Stimulated activated CD4-positive, alpha-beta T cell treated with anti-CD3 and anti-CD28 coated beads, Interleukin-1b, Interleukin-23, amount 100 ng/mL, for 48 hours (primary cell): ENCODE data around the gene ZIC5.

Experiments used
- DNase-seq: peaks from one replicate; pipeline ENCODE4 v3.0.0-alpha.2; 2020

ZIC5 gene

DNA sequence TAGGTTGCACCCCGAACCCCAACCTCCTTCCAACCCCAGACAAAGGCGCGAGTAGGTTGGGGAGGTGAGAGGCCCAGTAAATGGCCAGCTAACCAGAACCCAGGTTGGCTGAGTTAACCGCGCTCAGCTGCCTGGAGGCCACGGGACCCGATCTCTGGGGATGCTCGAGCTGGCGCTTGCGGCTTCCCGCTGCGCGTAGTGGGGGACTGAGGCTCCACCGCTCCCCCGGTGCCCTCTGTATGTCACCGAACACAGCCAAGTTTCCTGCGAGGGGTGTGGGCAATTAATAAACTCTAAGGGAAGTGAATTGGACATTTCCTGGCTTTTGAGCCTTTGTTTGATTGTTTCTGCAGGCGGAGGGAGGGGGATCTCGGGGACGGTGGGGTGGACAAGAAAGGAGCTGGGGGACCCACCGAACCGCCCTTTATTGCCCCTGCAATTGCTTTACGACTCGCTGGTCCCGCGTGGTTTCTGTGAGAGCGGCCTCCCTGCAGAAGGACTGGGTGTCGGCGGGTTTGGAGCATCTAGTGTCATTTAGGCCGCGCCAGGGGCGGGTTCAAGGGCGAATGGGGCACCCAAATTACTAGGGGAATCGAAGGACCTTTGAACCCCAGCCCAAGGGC lies 3.5 kb upstream of the ZIC5 start:
- DNase-seq: no peak

GRCh38 chr13:99974296-99974938 lies 2.9 kb upstream of the ZIC5 start:
- DNase-seq: no peak

- DNase-seq: no peak
These were observed 2.2 kb upstream of the ZIC5 start for GRCh38 chr13:99973808-99974185.

GRCh38 chr13:99973163-99973807 lies 1.7 kb upstream of the ZIC5 start:
- no peak for DNase-seq

GRCh38 chr13:99972190-99972731 lies 694 bp upstream of the ZIC5 start:
- DNase-seq: no peak

DNA sequence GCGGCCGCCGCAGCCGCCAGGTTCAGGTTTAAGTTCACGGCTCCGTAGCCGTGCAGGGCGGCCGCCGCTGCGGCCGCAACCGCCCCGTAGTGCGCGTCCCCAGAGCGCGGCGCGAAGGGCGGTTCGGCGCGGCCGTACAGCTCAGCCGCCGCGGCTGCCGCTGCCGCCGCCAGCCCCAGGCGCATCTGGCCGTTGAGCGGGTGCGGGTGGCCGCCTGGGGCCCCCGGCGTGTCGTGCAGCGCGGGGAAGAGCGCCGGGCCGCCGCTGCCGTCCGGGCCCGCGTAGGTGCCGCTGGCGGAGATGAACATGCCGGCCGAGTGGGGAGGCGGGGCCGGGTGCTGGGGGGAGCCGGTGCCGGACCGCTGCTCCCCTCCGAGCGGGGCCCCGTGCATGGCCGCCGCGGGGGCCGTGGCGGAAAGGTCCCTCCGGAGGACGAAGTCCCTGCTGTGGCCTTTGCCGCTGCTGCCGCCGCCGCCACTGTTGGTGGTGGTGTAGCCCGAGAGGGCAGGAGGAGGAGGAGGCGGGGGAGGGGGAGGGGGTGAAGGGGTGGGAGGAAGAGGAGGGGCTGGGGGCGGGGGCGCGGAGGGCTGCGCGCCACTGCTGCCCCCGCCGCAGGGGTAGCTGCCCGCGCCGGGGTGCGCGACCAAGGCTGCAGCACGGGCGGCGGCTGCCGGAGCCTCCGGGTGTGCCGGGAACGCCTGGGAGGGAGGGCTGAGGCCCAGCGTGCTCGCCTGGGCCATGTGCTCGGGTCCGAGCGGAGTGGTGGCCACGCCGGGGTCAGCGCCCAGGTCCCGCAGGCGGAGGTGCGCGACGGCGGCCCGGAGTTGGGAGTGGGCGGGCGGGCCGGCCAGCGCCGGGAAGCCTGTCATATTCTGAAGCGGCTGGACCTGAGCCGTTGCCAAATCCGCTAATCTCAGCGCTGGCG lies 654 bp downstream of the ZIC5 start:
- DNase-seq: no peak

DNA sequence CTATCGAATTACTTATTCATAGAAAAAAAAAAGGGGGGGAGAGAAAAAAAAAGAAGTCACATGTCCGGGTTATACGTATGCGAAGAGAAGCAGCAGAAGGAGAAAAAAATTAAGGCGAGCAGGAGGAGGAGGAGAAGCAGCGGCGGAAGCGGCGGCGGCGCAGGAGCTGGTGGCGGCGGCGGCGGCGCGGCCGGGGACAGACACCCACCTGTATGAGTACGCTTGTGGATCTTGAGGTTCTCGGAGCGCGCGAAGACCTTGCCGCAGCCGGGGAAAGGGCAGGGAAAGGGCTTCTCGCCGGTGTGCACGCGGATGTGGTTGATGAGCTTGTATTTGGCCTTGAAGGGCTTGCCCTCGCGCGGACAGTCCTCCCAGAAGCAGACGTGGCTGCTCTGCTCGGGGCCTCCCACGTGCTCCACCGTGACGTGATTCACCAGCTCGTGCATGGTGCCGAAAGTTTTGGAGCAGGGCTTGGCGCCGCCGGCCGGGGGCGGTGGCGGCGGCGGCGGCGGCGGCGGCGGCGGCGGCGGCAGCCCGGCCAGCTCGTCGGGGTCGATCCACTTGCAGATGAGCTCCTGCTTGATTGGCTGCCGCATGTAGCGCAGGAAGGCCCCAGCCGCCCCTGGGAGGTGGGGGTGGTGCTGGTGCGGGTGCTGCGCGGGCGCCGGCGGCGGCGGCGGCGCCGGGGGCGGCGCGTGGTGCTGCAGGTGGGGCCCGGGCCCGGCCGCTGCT lies 1.5 kb downstream of the ZIC5 start:
- no peak for DNase-seq

DNA sequence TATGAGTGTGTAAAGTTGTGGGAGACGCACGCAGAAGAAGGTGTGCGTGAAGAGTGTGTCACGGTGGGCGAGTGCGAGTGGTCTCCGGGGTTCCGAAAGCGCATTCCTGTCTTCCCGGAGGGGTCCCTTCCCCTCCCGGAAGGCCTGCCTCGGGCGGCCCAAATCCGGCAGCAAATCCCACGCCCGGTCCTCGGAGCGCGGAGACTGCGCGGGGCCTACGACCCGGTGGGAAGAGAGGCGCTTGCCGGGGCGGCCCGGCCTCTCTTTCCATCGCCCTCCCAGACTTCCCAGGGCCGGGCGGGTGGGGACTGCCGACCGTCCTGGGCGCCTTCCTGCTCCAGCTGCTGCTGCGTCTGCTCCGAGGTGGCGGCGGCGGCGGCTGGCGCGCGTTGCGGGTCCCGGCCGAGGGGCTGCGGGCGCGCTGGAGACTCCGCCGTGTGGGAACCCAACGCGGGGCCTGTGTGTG lies 2.1 kb downstream of the ZIC5 start:
- no peak for DNase-seq

- DNase-seq: no peak
These were observed 2.8 kb downstream of the ZIC5 start for GRCh38 chr13:99968521-99969452.

DNA sequence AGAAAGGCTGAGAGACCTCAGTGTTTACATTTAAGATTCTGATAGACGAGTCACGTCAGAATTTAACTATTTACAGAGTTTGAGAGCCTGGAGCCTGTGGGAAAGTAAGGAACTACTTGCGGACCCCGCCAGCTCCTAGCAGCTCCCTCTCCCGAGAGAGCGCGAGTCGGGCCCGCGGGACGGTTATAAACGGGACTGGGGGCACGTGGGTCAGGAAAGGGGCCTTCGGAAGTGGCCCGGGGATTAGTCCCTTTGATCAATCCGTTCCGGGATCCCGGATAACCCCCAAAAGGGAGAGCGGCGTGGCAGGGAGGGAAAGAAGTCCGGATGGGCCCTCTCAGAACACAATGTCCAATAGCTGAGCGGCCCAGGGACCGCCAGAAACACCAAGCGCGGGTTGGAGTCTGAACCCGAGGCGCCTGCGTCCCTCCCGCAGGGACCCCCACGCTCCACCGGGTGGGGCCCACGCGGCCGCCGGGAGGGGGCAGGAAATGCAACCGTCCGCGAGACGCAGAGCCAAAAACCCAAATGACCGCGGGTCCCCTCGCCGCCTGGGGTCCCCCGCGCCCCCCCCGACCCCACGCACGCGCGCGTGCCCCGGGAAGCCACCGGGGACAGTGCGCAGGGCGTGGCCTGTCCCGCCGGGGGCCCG lies 3.6 kb downstream of the ZIC5 start:
- DNase-seq: no peak

DNA sequence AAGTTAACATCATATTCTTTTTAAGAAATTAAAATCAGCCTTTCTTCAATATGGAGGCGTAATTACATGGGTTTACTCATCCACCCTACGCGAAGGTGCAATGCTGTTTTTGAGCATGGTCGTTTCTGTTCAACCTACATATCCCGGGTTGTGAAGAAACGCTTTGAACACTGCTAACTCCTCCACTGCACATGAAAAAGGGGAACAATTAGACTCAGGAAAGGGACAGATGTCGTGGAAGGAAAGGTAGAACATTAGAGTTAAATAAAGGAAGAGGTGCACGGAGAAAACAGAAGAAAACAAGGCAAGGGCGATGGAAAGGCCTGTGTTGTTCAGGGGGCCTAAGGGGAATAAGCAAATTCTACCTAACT lies 4.1 kb downstream of the ZIC5 start:
- no peak for DNase-seq

DNA sequence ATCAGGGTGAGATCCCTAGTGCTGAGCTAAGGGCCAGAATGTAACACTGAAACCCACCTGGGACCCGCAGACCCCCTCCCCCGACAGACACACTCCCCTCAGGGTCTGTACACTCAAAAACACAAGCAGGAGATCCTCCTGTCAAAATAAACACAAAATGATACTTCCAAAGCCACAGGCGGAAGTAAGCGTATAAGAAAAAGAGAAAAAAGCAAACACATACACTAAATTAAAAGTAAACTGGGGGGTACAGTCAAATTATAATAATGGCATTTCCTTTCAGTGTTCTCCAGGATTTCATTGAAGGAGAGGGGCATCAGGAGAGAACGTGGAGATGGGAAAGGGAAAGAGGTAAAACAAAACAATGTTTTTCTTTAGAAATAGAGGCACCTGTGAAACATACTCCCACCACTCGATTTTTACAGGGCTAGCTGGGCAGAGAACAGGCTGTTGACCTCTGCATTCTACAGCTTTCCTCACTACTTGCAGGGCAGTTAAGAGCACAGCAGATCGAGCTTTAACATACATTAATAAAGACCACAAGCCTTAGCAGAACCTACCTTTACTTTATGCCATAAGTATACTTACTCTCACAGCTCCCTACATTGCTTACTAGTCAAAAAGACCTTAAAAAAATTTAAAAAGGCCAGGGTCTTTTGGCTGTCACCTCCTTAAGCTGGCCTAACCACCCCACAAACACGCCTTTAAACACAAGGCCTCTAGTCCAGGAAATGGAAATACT lies 5.3 kb downstream of the ZIC5 start:
- no peak for DNase-seq

GRCh38 chr13:99965329-99966000 lies 6.1 kb downstream of the ZIC5 start:
- DNase-seq: no peak

DNA sequence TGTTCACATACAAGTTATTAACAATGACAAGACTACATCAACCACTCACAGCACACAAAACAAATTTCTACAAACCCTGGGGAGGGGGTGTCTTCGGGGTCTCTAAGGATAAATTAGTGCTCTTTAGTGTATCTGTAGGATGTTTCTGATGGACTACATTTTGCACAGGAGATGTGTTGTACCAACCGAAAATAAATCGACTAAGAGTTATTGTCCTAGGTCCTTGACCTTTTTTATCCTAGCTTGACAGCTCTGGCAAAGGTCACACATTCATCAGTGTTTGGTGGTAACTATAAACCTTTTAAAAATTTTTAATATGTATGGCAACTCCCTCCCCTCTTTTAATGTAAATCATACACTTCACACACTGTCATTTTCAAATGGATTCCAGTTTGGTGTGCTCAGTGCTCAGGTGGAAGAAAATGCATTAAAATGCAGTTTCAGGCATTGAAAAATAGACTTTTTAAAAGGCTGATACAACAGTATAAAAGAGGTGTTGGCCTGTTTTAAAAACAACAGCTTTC lies 7.7 kb downstream of the ZIC5 start:
- no peak for DNase-seq

DNA sequence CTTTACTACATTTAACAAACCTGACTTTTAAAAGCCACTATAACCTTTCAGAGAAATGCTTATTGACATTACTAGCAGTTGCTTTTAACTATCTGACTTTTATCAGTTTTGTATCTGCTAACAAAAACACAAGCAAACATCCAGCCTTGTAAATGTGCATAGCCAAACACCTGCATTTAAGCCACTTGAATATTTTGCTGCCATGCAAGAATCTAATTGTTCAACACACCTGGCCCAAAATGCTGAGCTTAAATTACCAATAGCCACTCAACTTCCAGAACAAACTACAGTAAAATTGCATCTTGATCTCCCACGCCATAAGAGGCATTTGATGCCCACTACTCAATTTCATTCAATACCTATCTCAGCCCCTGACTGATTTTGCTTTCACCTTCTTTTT lies 9.3 kb downstream of the ZIC5 start:
- DNase-seq: no peak

DNA sequence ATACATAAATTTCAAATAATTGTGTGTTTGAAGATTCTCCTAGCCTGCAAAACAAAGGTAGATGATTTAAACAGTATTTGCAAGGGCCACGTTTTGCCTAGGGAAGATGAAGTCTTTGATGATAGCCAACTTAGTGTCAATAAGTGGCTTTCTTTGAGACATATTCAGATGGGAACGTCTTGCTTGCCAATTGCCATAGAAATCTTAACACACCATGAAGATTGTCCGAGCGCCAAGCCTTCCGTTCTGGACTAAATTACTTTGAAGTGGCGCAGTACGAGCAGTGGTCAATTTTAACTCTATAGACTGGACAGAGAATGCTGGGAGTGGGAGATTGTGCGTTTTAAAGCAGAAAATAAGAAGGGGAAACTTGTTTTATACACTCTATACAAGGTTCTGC lies 9.9 kb downstream of the ZIC5 start:
- no peak for DNase-seq

DNA sequence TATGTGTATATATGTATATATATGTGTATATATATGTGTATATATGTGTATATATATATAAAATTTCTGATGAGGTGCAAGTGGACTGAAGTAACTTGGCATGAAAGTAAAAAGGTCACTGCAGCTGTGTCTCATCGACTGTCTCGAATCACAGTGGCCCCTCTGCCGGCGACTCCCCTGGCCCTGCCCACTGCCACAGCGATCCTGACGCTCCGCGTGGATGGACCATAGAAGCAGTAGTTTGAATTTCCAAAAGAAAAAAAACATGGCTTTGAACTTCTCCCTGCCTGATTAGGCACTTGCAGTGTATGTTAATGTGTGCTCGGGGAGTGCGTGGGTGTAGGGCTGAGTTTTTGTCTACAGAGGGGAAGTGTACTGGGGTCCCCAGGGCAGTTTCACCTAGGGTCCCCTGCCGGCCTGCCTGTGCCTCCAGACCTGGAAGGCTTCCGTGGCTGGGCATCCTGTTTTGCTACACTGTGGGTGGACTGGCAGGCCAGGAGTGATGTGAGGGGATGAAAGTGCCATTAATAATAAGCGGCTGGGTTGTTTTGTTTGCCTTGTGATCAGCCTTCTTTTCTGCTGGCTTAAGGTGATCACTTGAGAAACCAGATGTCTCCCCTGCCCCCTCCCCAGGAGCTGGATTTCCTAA lies 10.8 kb downstream of the ZIC5 start:
- DNase-seq: no peak

GRCh38 chr13:99959540-99960230 lies 11.9 kb downstream of the ZIC5 start:
- DNase-seq: no peak
